Liver (tissue), 3 donors: ENCODE results near the gene PLXDC2.

Experiments
- CTCF ChIP-seq: fragments of 150-350 bp; IDR thresholded peaks from 2 replicates; pipeline ENCODE4 v1.5.1; 2017; ENCODE audit warnings: improper control_type of control experiment, low read depth, low read length; ENCODE audit not compliant: missing input control
- FOXA1 ChIP-seq: IDR thresholded peaks from 2 replicates; pipeline ENCODE4 v1.6.1; 2016; ENCODE audit warnings: antibody characterized with exemption
- GABPA ChIP-seq, 2 donors: IDR thresholded peaks in 1 of 2; conservative IDR thresholded peaks in 1 of 2; 2 replicates each; pipeline ENCODE4 v1.6.1; 2016; ENCODE audit warnings: antibody characterized with exemption in 2 of 2, mild to moderate bottlenecking in 1 of 2, moderate library complexity in 1 of 2
- JUND ChIP-seq, 2 donors: IDR thresholded peaks; 2 replicates each; pipeline ENCODE4 v1.6.1; 2016; ENCODE audit warnings: antibody characterized with exemption in 2 of 2
- YY1 ChIP-seq: IDR thresholded peaks from 2 replicates; pipeline ENCODE4 v1.6.1; 2016; ENCODE audit warnings: antibody characterized with exemption, mild to moderate bottlenecking
- donor health status: healthy.
- donor health status: healthy.

GRCh38 chr10:20200758-20201157 is 384.5 kb downstream of the PLXDC2 start:
- TF ChIP-seq JUND (IDR thresholded peaks at IDR 0.05), result no peak
- no peak for TF ChIP-seq GABPA (IDR thresholded peaks at IDR 0.05 in 1 of 2, conservative IDR thresholded peaks at IDR 0.05 in 1 of 2)
- no peak for TF ChIP-seq YY1
- TF ChIP-seq CTCF, result no peak
- TF ChIP-seq FOXA1, result no peak
